Fibroblast of the aortic adventitia (primary cell): Measurements from ENCODE around the gene CPXM2. TPM values are rescaled to one million over a fixed set of nuclear protein-coding genes. Genes with fewer than 3 reads are reported as not detected.

Experiments
- DNase-seq: peaks from one replicate; pipeline ENCODE4 v3.0.0-alpha.2; 2010; ENCODE audit warnings: low read depth
- H3K4me3 ChIP-seq: 2 replicates; pipeline ENCODE4 v1.5.1; 2011; ENCODE audit warnings: low read depth, mild to moderate bottlenecking, control low read depth, low read length, moderate library complexity
- total RNA-seq: library from RNA; depleted of rRNA; stranded (reverse); fragments of >200 nt; gene quantifications from 2 replicates; pipeline ENCODE4 v1.2.3, GENCODE V29; 2012; ENCODE audit warnings: low replicate concordance
- TF ChIP-seq, protein P1 (sequence below): IDR thresholded peaks from 2 replicates; pipeline ENCODE4 v1.5.1; 2011; ENCODE audit warnings: mild to moderate bottlenecking, low read length, control low read depth, inconsistent platforms; ENCODE audit not compliant: insufficient read depth

The CPXM2 gene
- total RNA-seq, 1 donor, result 64.0 TPM

DNA sequence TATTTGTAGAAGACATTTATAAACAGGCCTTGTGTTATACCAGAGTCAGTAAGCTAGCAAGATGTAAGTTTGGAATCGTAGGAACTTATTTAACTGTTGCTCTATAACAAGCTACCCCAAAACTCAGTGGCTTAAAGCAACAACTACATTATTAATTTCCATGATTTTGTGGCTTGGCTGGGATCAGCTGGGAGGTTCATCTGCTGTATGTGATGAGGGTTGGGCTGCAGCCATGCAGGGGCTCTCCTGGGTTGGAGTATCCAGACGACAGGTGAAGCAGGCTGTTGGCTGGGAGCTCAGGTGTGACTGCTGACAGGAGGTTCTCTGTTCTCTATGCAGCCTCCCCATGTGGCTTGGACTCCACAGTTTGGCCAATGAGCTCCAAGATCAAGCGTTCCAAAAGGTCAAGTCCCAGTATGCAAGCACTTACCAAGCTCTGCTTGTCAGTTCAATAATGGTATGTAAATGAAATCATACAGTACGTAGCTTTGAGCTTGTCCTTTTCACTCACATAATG lies 173.0 kb downstream of the CPXM2 start:
- no peak overlapping the region for H3K4me3 ChIP-seq

DNA sequence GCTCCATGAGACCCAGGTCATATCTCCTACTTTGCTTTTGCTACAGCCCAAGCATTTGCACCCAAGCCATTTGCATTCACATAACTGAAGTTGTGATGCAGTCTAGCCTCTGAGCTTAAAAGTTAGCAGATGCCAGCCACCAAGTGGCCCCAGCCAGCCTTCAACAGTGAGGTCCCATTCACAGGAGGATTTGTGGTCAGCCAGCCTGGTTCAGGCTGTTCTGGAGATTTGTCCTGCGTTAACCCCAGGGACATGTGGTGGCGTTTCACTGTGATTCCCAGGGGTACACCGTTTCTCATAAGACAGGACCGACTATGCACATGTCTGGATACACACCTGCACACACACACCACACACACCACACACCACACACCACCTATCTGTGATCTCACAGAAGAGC lies 174.3 kb downstream of the CPXM2 start:
- TF ChIP-seq, protein P1, sequence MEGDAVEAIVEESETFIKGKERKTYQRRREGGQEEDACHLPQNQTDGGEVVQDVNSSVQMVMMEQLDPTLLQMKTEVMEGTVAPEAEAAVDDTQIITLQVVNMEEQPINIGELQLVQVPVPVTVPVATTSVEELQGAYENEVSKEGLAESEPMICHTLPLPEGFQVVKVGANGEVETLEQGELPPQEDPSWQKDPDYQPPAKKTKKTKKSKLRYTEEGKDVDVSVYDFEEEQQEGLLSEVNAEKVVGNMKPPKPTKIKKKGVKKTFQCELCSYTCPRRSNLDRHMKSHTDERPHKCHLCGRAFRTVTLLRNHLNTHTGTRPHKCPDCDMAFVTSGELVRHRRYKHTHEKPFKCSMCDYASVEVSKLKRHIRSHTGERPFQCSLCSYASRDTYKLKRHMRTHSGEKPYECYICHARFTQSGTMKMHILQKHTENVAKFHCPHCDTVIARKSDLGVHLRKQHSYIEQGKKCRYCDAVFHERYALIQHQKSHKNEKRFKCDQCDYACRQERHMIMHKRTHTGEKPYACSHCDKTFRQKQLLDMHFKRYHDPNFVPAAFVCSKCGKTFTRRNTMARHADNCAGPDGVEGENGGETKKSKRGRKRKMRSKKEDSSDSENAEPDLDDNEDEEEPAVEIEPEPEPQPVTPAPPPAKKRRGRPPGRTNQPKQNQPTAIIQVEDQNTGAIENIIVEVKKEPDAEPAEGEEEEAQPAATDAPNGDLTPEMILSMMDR, result no peak
- no peak overlapping the region for H3K4me3 ChIP-seq
- no peak for DNase-seq

More for the DNA sequence above, 173.0 kb downstream of the CPXM2 start:
- DNase-seq, result no peak
- TF ChIP-seq, protein P1, result no peak

DNA sequence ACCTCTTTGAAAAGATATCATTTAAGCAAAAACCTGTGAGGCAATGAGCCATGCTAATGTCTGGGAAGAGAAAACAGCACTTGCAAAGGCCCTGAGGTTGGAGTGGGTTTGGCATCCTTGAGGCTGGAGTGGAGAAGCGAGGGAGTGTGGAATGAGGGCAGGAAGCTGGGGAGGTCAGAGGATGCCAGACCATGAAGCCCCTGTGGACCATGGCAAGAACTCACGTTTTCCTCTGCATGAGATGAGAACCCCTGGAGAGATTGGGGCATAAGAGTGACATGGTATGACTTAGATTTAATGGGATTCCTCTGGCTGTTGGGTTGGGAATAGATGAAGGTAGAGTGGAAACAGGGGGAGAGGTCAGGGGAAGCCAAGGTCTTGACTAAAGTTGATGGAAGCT lies 176.1 kb downstream of the CPXM2 start:
- TF ChIP-seq, protein P1, result no peak
- H3K4me3 ChIP-seq, result no peak overlapping the region
- DNase-seq, result no peak

DNA sequence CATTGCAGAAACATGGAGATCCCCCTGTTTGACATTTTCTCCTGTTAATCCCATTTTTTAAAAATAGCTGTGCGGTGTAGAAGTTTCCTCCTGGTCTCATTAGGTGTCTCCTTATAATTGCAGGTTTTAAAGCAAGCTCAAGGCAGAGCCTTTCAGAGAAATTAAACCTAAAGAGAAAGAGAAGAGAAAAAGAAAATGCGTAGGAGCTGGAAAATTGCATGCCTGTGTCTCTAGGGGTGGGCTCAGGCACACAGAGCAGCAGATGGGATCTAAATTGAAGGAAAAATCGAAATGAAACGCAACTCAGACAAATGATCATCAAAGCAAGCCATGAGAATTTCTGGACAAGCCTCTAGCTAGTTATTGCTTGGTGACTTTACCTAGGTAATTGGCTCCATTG lies 185.4 kb downstream of the CPXM2 start:
- DNase-seq, result no peak
- TF ChIP-seq, protein P1, result no peak
- no peak overlapping the region for H3K4me3 ChIP-seq

DNA sequence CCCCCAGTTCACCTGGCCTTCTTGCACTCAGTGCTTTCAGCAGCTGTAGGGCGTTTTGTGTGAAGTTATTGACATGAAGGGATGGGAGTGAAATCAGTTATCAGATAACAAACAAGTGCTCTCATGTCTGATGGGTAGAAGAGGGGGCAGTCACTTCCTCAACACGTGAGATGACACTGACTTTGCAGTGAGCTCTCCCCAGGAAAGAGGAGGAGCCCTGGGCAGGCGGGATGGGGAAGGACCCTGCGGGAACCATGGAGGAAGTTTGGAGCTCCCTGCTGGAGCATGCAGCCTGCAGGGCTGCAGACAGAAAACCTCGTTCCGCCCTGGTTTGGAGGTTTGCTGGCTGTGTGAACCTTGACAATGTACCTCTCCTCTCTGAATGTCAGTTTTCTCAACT lies 186.8 kb downstream of the CPXM2 start:
- TF ChIP-seq, protein P1, result no peak

DNA sequence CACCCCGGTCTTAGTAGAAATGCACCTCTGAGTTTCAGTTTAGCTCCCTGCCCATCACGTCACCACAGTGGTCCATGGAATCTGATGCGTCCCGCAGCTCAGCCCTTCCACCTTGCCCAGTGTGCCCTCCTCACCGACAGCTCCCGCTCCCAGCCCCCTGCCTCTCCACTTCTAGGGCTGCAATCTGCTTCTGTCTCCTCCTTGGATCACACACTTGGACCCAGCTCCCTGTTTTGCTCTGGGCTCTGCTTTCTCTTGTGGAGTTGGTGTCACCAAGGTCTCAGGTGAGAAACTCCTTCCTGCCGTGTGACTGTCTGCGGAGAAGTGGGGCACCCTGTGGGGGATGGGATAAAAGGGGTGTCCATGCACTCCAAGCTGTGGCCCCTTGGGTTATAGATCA lies 187.5 kb downstream of the CPXM2 start:
- no peak overlapping the region for H3K4me3 ChIP-seq
- DNase-seq, result no peak
- TF ChIP-seq, protein P1, result no peak

More for the DNA sequence above, 186.8 kb downstream of the CPXM2 start:
- H3K4me3 ChIP-seq, result no peak overlapping the region
- no peak for DNase-seq

DNA sequence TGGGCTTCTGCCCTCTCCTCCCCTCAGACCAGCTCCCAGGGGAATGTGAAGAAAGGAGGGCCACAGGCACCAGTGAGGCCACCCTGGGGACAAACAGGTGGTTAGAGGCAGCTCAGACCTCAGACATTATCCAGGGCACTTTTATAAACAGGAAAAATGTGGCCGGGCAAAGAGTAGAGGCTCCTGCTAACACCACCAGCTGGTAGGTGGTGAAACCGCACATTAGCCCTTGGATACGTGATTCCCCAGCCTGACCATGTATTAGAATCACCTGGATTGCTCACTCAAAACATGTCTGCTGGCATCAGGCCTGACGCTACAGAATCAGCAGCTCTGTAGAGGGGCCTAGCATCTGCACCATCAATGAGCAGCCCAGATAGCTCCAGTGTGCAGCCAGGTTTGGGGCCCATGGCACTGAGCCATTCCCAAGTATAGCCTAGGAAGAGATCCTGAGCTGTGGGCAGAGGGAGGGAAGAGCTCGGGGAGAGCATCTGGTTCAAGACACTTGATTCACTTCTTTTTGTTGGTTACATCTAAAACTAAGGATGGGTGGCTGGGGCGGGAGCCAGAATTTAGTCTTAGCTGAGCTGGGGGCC lies 188.3 kb downstream of the CPXM2 start:
- no peak overlapping the region for H3K4me3 ChIP-seq
- TF ChIP-seq, protein P1, result no peak
- DNase-seq, result no peak
